ENCODE data around the gene PPIA.

Gene PPIA
- total RNA-seq: 379 to 426 reads per million in 2 donors

GRCh38 chr7:44796504-44797328, at the start of gene PPIA:
PPIA (plus strand) TSS chr7:44796681; CDS start chr7:44796725, 44 bp downstream.
- DNase-seq: peak; percentile 97 to 99 (median 98)

GRCh38 chr7:44748045-44748947, 48.2 kb upstream of the PPIA start, which contains the start of gene ZMIZ2:
ZMIZ2 (plus strand) TSS chr7:44748847; CDS start chr7:44756250, 7,403 bp downstream.
- peak; percentile 82 to 94 (median 86) for DNase-seq

GRCh38 chr7:44748948-44749731, 47.3 kb upstream of the PPIA start:
- DNase-seq: peak in 1 of 5 experiments; percentile 22

- no peak for DNase-seq
Measured at GRCh38 chr7:44749992-44750391, 46.5 kb upstream of the PPIA start.

GRCh38 chr7:44750424-44750823, 46.1 kb upstream of the PPIA start:
- no peak for DNase-seq

- peak in 4 of 5 experiments; percentile 33 to 69 (median 41) for DNase-seq
Measured at GRCh38 chr7:44750921-44751571, 45.4 kb upstream of the PPIA start.

GRCh38 chr7:44752822-44753221, 43.7 kb upstream of the PPIA start:
- no peak for DNase-seq

GRCh38 chr7:44754802-44755697, 41.4 kb upstream of the PPIA start:
- DNase-seq: no peak

GRCh38 chr7:44755698-44756627, 40.5 kb upstream of the PPIA start:
- no peak for DNase-seq

GRCh38 chr7:44756904-44757303, 39.6 kb upstream of the PPIA start:
- DNase-seq: no peak

GRCh38 chr7:44757311-44757710, 39.2 kb upstream of the PPIA start:
- no peak for DNase-seq

GRCh38 chr7:44757739-44758138, 38.7 kb upstream of the PPIA start:
- no peak for DNase-seq

- DNase-seq: no peak
Measured at GRCh38 chr7:44759246-44759645, 37.2 kb upstream of the PPIA start.

GRCh38 chr7:44760034-44760580, 36.4 kb upstream of the PPIA start:
- no peak for DNase-seq

- DNase-seq: no peak
Measured at GRCh38 chr7:44761207-44762161, 35.0 kb upstream of the PPIA start.

GRCh38 chr7:44762300-44762699, 34.2 kb upstream of the PPIA start:
- DNase-seq: no peak

- DNase-seq: no peak
Measured at GRCh38 chr7:44762726-44763522, 33.6 kb upstream of the PPIA start.
